ENCODE results near the gene POMGNT2. TPM values are rescaled to one million over a fixed set of nuclear protein-coding genes. Genes with fewer than 3 reads are reported as not detected.

The POMGNT2 gene
- total RNA-seq, 3 donors from 2014 or later: 14.6 to 19.0 (median 18.4) TPM

GRCh38 chr3:43077261-43077660 lies 28.6 kb downstream of the POMGNT2 start:
- Histone ChIP-seq H3K4me1 (no peaks in the 10 kb centered on the region), H3K4me3 (no peak overlapping the region), H3K27ac (no peak overlapping the region), H3K27me3 (no peaks in the 10 kb centered on the region), H3K36me3 (no peaks in the 10 kb centered on the region), H3K9me3 (peaks cover 0 to 4% of the 10 kb centered on the region in 2 donors)
- no peak for TF ChIP-seq POLR2AphosphoS5 (IDR thresholded peaks at IDR 0.05)
- no peak for TF ChIP-seq POLR2A (IDR thresholded peaks at IDR 0.05)
- no peak for TF ChIP-seq CTCF (IDR thresholded peaks at IDR 0.05)
- no peak for DNase-seq (ENCODE audit: low spot score in 2 of 2)
- intact Hi-C loops (cut with DNase I; ENCODE audit: low total_unique reads): no loop called here

GRCh38 chr3:43076857-43077256 lies 29.0 kb downstream of the POMGNT2 start:
- intact Hi-C loops (cut with DNase I; ENCODE audit: low total_unique reads): no loop called here
- H3K27ac ChIP-seq: no peak overlapping the region
- H3K4me1 ChIP-seq: no peaks in the 10 kb centered on the region
- no peaks in the 10 kb centered on the region for H3K36me3 ChIP-seq
- no peak overlapping the region for H3K4me3 ChIP-seq
- no peak for DNase-seq (ENCODE audit: low spot score in 2 of 2)
- H3K27me3 ChIP-seq: no peaks in the 10 kb centered on the region
- no peaks in the 10 kb centered on the region for H3K9me3 ChIP-seq
- TF ChIP-seq CTCF (IDR thresholded peaks at IDR 0.05) (no peak), POLR2A (IDR thresholded peaks at IDR 0.05) (no peak), POLR2AphosphoS5 (IDR thresholded peaks at IDR 0.05) (no peak)

- TF ChIP-seq CTCF (IDR thresholded peaks at IDR 0.05): no peak
- no peak for TF ChIP-seq POLR2A (IDR thresholded peaks at IDR 0.05)
- TF ChIP-seq POLR2AphosphoS5 (IDR thresholded peaks at IDR 0.05): no peak
- Histone ChIP-seq H3K27me3 (no peaks in the 10 kb centered on the region), H3K4me3 (no peak overlapping the region), H3K27ac (no peak overlapping the region), H3K9me3 (no peaks in the 10 kb centered on the region), H3K36me3 (no peaks in the 10 kb centered on the region), H3K4me1 (no peaks in the 10 kb centered on the region)
- intact Hi-C loops (cut with DNase I; ENCODE audit: low total_unique reads): no loop called here
- DNase-seq (ENCODE audit: low spot score in 2 of 2): no peak
These were observed 29.8 kb downstream of the POMGNT2 start for GRCh38 chr3:43075904-43076661.

- no peaks in the 10 kb centered on the region for H3K9me3 ChIP-seq
- H3K36me3 ChIP-seq: no peaks in the 10 kb centered on the region
- no peak overlapping the region for H3K27ac ChIP-seq
- H3K4me1 ChIP-seq: no peaks in the 10 kb centered on the region
- no peak overlapping the region for H3K4me3 ChIP-seq
- TF ChIP-seq CTCF (IDR thresholded peaks at IDR 0.05) (no peak), POLR2AphosphoS5 (IDR thresholded peaks at IDR 0.05) (no peak), POLR2A (IDR thresholded peaks at IDR 0.05) (no peak)
- DNase-seq (ENCODE audit: low spot score in 2 of 2): no peak
- intact Hi-C loops (cut with DNase I; ENCODE audit: low total_unique reads): no loop called here
- no peaks in the 10 kb centered on the region for H3K27me3 ChIP-seq
These were observed 30.8 kb downstream of the POMGNT2 start for GRCh38 chr3:43074901-43075689.

- Histone ChIP-seq H3K27me3 (no peaks in the 10 kb centered on the region), H3K27ac (no peak overlapping the region), H3K4me1 (no peaks in the 10 kb centered on the region), H3K36me3 (no peaks in the 10 kb centered on the region), H3K4me3 (no peak overlapping the region), H3K9me3 (no peaks in the 10 kb centered on the region)
- intact Hi-C loops (cut with DNase I; ENCODE audit: low total_unique reads): no loop called here
- TF ChIP-seq CTCF (IDR thresholded peaks at IDR 0.05) (no peak), POLR2AphosphoS5 (IDR thresholded peaks at IDR 0.05) (no peak), POLR2A (IDR thresholded peaks at IDR 0.05) (no peak)
- DNase-seq (ENCODE audit: low spot score in 2 of 2): no peak
These were observed 31.4 kb downstream of the POMGNT2 start for GRCh38 chr3:43074482-43074881.
